RWPE2 (cell line): ENCODE results near the gene TMEM250.

Experiments used
- ATAC-seq: fragments of 200-7000 bp; cut with Tn5 transposase; 3 replicates; pipeline ENCODE4 v1.9.1; 2021; ENCODE audit warnings: low read depth
- DNase-seq: peaks from one replicate; pipeline ENCODE4 v3.0.0-alpha.2; 2020; ENCODE audit warnings: low spot score
- H3K27ac ChIP-seq: fragments of 450-650 bp; 2 replicates; pipeline ENCODE4 v1.5.1; 2017; ENCODE audit warnings: mild to moderate bottlenecking; ENCODE audit not compliant: poor library complexity, severe bottlenecking
- H3K27me3 ChIP-seq: fragments of 250-450 bp; sonication (Bioruptor Pico); 2 replicates; pipeline ENCODE4 v1.5.1; 2021; ENCODE audit warnings: mild to moderate bottlenecking, moderate library complexity; ENCODE audit not compliant: insufficient read depth, poor library complexity, severe bottlenecking
- H3K36me3 ChIP-seq: fragments of 250-450 bp; sonication (Bioruptor Pico); 2 replicates; pipeline ENCODE4 v1.5.1; 2020; ENCODE audit warnings: low read depth, mild to moderate bottlenecking, moderate library complexity
- H3K4me1 ChIP-seq: fragments of 250-450 bp; sonication (Bioruptor Pico); 2 replicates; pipeline ENCODE4 v1.5.1; 2021; ENCODE audit warnings: mild to moderate bottlenecking, moderate library complexity; ENCODE audit not compliant: insufficient read depth, poor library complexity, severe bottlenecking
- H3K4me3 ChIP-seq: fragments of 250-450 bp; sonication (Bioruptor Pico); 2 replicates; pipeline ENCODE4 v1.5.1; 2021; ENCODE audit warnings: mild to moderate bottlenecking, moderate library complexity; ENCODE audit not compliant: severe bottlenecking
- H3K9me3 ChIP-seq: fragments of 250-450 bp; sonication (Bioruptor Pico); 2 replicates; pipeline ENCODE4 v1.5.1; 2021; ENCODE audit warnings: mild to moderate bottlenecking, moderate library complexity; ENCODE audit not compliant: severe bottlenecking
- CTCF ChIP-seq: fragments of 450-650 bp; IDR thresholded peaks from one replicate; pipeline ENCODE4 v1.5.1; 2017; ENCODE audit warnings: mild to moderate bottlenecking, moderate library complexity; ENCODE audit not compliant: poor library complexity, severe bottlenecking

TMEM250 gene

GRCh38 chr9:136154943-136155342 lies 36.3 kb upstream of the TMEM250 start:
- Histone ChIP-seq H3K4me3 (no peak overlapping the region), H3K27me3 (peaks cover 38% of the 10 kb centered on the region), H3K4me1 (no peaks in the 10 kb centered on the region), H3K36me3 (no peaks in the 10 kb centered on the region), H3K9me3 (no peaks in the 10 kb centered on the region), H3K27ac (no peak overlapping the region)
- TF ChIP-seq CTCF = no peak
- DNase-seq (no peak), ATAC-seq (no peak)

- no peak overlapping the region for H3K4me3 ChIP-seq
- peak; percentile 32; the same call in 2 of the 3 replicates for ATAC-seq
- H3K36me3 ChIP-seq = no peaks in the 10 kb centered on the region
- H3K27me3 ChIP-seq = peaks cover 36% of the 10 kb centered on the region
- no peaks in the 10 kb centered on the region for H3K9me3 ChIP-seq
- H3K27ac ChIP-seq = no peak overlapping the region
- H3K4me1 ChIP-seq = no peaks in the 10 kb centered on the region
- no peak for DNase-seq
- TF ChIP-seq CTCF = no peak
Observed at GRCh38 chr9:136153381-136154065, 34.8 kb upstream of the TMEM250 start.

- Histone ChIP-seq H3K4me3 (no peak overlapping the region), H3K9me3 (no peaks in the 10 kb centered on the region), H3K36me3 (no peaks in the 10 kb centered on the region), H3K27ac (no peak overlapping the region), H3K4me1 (no peaks in the 10 kb centered on the region), H3K27me3 (peaks cover 31% of the 10 kb centered on the region)
- no peak for TF ChIP-seq CTCF
- ATAC-seq (no peak), DNase-seq (no peak)
Observed at GRCh38 chr9:136152931-136153330, 34.3 kb upstream of the TMEM250 start.

- Histone ChIP-seq H3K4me1 (no peaks in the 10 kb centered on the region), H3K27me3 (peaks cover 29% of the 10 kb centered on the region), H3K9me3 (no peaks in the 10 kb centered on the region), H3K27ac (no peak overlapping the region), H3K4me3 (no peak overlapping the region), H3K36me3 (no peaks in the 10 kb centered on the region)
- TF ChIP-seq CTCF = no peak
- DNase-seq (no peak), ATAC-seq (no peak)
Observed at GRCh38 chr9:136152543-136152866, 33.8 kb upstream of the TMEM250 start.

- Histone ChIP-seq H3K4me1 (no peaks in the 10 kb centered on the region), H3K4me3 (no peak overlapping the region), H3K27ac (no peak overlapping the region), H3K36me3 (no peaks in the 10 kb centered on the region), H3K27me3 (peaks cover 24% of the 10 kb centered on the region), H3K9me3 (no peaks in the 10 kb centered on the region)
- ATAC-seq = 0 out of 3 replicates have a peak, but pooled peaks have one; percentile 16
- DNase-seq = peak; percentile 32
- no peak for TF ChIP-seq CTCF
Observed at GRCh38 chr9:136151848-136152542, 33.3 kb upstream of the TMEM250 start.
